GM18909 (cell line): Measurements from ENCODE around the gene NOX3.
"Not testable (repeated sequence)": the region's sequence is repeated elsewhere in the genome, so short reads cannot be mapped to it uniquely, and the experiment has no call there.

ENCODE experiments used
- ATAC-seq: cut with Tn5 transposase; IDR thresholded peaks from one replicate; pipeline ENCODE4 v1.9.1; 2021; ENCODE audit warnings: mild to moderate bottlenecking; ENCODE audit not compliant: unreplicated experiment, poor library complexity

Gene NOX3

DNA sequence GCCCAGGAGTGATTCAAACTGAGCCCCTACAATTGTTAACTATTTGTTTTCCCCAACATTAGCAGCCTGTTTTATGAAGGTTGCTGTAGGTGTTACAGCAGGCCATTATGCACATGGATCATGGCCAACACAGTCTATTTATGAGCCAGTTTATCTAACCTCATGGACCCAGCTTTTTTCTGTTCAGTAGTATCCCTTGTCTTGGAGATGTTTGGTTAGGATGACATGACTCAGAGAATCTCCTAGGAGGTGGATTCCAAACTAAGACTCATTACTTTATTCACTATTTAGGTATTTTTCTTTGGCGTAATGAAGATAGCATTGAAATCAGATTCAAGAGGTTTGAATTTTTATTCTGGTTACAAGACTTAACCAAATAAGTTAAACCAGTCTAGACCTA is 78.6 kb downstream of the NOX3 start:
- no peak for ATAC-seq

DNA sequence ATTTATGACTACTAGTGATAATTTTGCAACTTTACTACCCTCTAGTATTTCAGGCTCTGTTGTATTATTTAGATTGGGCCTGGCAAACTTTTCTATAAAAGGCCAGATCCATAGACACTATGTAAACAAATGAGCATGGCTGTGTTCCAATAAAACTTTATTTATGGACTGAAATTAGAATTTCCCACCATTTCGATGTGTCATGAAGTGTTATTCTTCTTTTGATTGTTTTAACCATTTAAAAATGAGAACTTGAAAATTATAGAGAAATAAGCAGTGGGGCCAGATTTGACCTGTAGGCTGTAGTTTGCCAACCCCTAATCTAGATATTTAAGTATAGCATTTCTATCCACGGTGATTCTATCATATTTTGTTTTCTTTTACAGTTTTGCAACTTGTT is 79.8 kb downstream of the NOX3 start:
- no peak for ATAC-seq

DNA sequence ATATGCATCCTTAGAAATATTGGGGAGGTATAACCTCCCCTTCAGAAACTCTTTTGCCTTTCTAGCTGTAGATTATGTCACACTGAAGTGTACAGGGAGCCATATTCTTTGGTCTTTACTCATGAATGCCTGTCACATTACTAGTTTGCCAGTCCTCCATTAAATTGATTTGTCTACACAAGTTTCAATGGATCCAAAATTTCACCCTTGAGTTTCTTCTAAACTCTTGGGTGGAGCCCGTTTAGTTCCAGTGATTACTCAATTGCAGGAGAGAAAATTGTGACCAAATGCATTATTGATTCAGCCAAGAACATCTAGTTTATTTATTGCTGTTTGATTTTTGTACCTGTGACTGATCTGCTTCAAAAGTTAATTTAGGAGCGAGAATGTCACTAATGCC is 81.0 kb downstream of the NOX3 start:
- ATAC-seq, result no peak

DNA sequence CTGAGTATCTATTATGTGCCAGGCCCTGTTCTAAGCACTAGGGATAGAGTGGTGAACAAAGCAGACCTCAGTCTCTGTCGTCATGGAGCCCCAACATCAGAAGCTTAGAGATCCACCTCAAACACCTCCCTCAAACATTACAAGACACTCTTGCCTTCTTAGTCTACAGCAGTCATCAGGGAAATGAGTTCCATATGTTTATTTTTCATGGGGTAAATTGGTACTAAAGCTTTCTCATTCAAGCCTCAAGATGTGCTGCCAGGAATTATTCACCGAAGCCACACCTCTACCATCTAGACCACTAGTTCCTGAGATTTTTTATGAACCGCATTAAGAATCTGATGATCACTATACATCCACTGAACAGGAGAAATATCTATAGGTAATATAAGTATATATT is 82.4 kb downstream of the NOX3 start:
- ATAC-seq, result no peak

DNA sequence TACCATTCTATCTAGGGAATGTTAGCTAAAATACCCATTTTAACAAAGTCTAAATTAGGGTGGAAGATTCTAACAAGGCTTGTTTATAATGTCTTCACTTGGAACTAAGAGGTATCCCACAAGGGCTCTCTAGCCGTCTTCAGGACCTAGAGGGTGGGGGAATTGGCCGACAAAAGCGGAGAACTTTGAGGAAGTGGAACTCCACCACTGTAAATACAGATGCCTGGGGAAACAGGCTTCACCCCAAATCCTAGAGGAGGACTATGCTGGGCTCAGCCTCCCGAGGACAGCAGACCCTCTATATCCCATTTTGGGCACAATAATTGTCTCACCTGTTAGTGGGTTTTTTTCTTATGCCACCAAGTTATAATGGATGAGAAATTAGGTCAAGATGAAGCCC is 83.4 kb downstream of the NOX3 start:
- ATAC-seq, result no peak

DNA sequence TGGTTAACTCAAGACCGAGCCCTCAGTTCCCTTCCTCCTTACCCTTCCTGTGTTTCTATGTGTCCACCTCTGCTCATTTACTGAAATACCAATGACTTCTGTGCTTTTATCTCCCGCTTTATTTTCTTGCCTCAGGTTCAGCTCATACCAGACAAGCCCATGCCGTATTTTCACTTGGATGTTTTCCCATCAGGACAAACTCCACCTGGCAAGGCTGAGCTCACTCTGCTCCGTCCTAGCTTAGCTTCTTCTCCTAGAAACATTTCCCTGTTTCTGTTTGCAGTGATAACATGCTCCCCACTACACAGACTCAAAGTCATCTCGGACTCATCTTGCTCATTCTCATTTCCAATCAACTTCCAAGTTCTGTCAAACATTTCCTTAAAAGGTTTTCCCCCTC is 84.4 kb downstream of the NOX3 start:
- no peak for ATAC-seq

DNA sequence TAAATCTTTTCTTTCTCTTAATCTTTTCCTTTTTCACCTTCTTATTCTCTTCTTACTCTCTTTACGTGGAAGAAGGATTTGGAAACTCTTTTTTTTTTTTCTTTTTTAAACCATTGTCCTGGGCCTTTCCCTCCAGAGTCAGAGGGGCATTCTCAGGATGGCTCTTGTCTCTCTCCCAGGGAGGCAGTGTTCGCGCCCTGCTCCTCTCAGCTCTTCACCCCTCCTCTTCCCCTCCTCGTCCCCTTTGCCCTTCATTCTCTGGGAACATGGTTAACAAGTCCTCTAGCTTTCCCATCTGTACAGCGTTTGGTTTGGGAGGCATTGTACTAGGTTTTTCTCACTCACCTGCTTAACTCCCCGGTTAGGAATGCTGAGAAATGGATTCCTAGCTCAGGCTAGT is 89.3 kb downstream of the NOX3 start:
- ATAC-seq, result no peak

DNA sequence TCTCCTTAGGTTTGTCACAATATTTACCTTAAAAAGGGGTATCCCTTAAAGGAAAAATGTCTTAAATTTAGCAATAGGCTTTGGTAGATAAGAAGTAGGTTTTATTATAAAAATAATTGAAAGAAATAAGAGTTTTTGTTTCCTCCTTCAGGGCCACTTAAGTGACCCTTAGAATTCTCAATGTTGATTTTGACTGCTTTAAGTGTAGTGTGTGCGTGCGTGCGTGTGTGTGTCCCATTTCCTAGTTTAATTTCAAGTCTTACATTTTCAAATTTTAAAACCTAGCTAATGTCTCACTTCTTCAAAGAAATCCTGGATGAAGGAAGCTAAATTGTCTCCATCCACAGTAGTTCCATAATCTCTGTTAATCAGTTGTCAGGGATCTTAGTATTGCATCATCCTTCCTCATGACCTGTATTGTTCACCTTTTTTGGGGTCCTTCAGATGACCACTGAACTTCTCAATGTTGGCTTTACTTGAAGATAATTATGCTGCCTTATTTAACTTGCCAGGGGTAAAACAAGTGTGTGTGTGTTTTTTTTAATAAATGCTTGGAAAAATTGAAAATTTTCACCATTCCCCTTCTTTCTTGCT is 90.7 kb downstream of the NOX3 start:
- no peak for ATAC-seq

DNA sequence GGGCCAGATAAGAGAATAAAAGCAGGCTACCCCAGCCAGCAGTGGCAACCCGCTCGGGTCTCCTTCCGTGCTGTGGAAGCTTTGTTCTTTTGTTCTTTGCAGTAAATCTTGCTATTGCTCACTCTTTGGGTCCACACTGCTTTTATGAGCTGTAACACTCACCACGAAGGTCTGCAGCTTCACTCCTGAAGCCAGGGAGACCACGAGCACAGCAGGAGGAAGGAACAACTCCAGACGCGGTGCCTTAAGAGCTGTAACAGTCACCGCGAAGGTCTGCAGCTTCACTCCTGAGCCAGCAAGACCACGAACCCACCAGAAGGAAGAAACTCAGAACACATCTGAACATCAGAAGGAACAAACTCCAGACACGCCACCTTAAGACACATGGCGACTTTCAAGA is 91.6 kb downstream of the NOX3 start:
- not testable (repeated sequence) for ATAC-seq

DNA sequence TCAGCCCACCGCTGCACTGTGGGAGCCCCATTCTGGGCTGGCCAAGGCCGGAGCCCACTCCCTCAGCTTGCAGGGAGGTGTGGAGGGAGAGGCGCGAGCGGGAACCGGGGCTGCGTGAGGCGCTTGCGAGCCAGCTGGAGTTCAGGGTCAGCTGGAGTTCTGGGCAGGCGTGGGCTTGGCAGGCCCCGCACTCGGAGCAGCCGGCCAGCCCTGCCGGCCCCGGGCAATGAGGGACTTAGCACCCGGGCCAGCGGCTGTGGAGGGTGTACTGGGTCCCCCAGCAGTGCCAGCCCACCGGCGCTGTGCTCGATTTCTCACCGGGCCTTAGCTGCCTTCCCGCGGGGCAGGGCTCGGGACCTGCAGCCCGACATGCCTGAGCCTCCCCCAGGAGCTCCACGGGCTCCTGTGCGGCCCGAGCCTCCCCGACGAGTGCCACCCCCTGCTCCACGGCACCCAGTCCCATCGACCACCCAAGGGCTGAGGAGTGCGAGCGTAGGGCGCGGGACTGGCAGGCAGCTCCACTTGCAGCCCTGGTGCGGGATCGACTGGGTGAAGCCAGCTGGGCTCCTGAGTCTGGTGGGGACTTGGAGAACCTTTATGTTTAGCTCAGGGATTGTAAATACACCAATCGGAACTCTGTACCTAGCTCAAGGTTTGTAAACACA is 92.5 kb downstream of the NOX3 start:
- ATAC-seq, result not testable (repeated sequence)

DNA sequence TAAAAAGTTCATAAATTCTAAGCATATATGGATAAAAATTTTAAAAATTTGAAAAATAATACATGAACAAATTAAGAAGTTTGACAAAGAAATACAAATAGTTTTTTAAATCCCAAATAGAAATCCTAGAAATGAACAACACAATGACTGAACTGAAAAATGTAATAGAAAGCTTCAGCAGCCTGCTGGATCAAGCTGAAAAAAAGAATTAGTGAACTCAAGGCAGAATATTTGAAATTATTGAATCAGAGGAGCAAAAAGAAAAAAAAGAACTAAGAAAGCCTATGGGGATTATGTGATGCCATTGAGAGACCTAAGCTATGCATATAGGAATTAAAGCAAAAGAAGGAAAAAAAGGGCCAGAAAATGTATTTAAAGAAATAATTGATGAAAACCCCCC is 101.5 kb downstream of the NOX3 start:
- no peak for ATAC-seq

DNA sequence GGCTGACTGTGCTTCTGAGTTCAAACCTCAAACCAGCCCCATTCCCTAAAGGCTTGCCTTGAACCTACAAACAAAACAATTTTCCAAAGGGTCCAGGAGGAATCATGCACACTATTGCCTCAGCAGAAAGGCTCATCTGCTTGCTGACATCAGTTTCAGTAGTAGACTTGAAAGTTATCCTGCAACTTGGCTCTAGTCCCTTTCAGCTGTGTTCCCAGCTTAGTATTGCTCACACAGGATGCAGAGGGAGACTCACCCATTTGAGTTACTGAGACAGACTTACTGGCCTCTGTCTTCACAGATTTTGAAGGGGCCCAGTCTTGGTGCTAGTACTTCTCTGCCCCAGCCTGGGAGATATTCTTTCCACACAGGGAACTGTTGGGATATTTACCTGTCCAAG is 102.8 kb downstream of the NOX3 start:
- no peak for ATAC-seq

DNA sequence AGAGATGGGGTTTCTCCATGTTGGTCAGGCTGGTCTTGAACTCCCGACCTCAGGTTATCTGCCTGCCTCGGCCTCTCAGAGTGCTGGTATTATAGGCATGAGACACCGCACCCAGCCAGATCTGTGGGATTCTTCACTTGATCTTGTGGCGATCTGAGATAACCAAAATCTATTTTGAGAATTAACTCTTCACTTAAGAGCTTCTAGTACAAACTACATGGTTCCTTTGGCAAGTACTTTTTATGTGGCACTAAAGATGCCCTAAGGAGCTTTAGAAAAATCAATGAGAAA is 103.6 kb downstream of the NOX3 start:
- ATAC-seq, result no peak

DNA sequence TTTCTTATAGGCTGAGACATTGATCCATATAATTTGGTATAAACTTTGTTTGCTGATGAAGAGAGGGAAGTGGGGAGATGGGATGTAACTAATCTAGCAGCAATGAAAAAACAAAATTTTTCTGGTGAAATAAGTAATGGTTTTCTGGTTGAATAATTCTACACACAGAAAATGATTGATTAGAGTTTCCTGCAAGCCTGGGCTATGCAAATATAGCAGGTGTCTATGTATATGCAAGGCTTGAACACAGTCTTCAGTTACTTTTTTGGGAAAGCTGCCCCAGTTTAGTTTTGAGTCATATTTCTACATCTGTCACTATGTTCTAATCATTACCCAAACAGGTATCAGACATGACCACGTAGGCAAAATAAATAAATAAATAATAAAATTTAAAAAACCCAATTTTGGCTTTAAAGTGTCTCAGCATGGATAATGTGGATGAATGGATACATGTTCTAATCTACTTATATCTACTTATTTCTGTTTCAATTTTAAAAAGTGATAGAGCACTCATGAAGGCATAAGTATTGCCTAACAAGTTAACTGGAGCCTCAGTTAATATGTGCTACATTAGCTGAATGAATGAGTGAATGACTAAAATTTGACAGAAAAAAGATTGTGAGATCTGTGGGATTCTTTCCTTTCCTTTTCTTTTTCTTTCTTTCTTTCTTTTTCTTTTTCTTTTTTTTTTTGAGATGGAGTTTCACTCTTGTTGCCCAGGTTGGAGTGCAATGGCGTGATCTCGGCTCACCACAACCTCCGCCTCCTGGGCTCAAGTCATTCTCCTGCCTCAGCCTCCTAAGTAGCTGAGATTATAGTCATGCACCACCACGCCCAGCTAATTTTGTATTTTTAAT is 104.1 kb downstream of the NOX3 start:
- peak; percentile 92 for ATAC-seq

DNA sequence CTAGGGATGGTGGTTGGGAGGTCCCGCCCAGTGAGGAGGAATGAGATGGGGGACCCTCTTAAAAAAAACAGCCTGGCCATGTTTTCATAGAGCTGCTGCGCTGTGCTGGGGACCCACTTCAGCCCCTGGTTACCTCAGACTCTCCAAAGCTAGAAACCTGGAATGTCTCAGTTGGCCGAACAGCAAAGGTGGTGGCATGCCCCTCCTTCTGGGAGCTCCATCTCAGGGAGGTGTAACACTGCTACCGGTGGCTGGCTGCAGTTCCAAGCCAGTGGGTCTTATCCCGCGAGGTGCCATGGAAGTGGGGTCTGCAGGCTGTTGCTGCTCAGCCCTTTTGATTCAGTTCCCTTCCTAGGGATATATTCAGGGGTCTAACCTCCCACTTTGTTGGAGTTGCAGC is 105.7 kb downstream of the NOX3 start:
- no peak for ATAC-seq

DNA sequence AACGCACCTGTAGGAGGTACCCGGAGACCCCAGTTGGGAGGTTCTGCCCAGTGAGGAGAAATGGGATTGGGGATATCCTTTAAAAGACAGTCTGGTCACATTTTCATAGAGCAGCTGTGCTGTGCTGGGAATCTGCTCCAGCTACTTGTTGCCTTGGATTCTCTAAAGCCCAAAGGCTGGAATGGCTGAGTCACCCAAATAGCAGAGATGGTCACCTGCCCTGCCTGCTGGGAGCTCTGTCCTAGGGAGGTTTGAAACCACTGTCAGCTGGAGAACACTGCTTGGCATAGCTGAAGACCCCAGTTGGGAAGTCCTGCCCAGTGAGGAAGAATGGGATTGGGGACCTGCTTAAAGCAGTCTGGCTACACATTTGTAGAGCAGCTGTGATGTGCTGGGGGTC is 106.5 kb downstream of the NOX3 start:
- ATAC-seq, result no peak

DNA sequence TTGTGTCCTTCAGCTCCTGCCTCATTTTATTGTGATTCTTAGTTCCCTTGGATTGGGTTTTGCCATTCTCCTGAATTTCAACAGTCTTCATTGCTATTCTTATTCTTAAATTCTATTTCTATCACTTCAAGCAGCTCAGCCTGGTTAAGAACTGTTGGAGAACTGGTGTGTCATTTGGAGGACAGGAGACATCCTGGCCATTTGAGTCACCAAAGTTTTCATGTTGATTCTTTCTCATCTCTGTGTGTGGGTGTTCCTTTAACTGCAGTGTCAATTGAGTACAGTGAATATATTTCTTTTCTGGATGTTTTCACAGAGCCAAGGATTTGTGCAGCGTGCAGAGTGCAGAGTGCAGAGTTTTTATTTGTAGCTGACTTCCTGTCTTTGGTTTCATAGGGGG is 107.8 kb downstream of the NOX3 start:
- no peak for ATAC-seq

DNA sequence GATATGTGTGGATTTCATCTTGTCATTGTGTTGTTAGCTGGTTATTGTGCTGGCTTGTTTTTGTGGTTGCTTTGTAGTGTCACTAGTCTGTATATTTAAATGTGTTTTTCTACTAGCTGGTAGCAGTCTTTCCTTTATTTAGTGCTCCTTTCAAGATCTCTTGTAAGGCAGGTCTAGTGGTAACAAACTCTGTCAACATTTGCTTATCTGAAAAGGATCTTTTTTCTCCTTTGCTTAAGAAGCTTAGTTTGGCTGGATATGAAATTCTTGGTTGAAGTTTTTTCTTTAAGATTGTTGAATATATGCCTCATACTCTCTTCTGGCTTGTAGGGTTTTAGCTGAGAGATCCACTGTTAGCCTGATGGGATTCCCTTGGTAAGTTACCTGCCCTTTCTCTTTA is 108.7 kb downstream of the NOX3 start:
- ATAC-seq, result no peak
